ENCODE data around the gene OCIAD2. TPM values are rescaled to one million over a fixed set of nuclear protein-coding genes. Genes with fewer than 3 reads are reported as not detected.

Gene OCIAD2
- total RNA-seq, 4 donors from 2014 or later: 22.0 to 56.1 (median 41.6) TPM

DNA sequence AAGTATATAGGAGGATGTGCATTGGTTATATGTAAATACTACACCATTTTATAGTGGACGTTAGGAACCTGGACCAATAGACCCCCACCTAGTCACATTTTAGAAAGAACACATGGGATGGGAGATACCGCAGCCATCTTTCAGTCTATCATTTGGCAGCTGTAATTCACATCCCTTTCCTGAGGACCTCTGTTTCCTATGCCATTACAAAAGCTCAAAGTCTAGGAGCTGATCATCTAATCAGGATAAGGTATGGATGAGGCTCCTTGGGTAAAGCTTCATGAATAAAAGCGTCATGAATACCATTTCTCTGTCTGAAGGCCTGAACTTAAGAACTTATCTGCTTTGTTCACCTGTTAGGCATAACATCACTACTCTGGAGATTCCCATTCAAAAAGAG, 44.5 kb downstream of the OCIAD2 start:
- Histone ChIP-seq H3K27me3 (no peaks in the 10 kb centered on the region), H3K4me3 (replicated peaks in 1 of 3) (no peak overlapping the region), H3K4me1 (no peaks in the 10 kb centered on the region), H3K27ac (no peak overlapping the region), H3K36me3 (peaks cover 0 to 16% of the 10 kb centered on the region in 2 donors), H3K9me3 (no peaks in the 10 kb centered on the region)
- no peak for DNase-seq
- 92% methylated on average over 3 of the region's 3 CpGs for WGBS, 2 donors
- TF ChIP-seq, protein P1, sequence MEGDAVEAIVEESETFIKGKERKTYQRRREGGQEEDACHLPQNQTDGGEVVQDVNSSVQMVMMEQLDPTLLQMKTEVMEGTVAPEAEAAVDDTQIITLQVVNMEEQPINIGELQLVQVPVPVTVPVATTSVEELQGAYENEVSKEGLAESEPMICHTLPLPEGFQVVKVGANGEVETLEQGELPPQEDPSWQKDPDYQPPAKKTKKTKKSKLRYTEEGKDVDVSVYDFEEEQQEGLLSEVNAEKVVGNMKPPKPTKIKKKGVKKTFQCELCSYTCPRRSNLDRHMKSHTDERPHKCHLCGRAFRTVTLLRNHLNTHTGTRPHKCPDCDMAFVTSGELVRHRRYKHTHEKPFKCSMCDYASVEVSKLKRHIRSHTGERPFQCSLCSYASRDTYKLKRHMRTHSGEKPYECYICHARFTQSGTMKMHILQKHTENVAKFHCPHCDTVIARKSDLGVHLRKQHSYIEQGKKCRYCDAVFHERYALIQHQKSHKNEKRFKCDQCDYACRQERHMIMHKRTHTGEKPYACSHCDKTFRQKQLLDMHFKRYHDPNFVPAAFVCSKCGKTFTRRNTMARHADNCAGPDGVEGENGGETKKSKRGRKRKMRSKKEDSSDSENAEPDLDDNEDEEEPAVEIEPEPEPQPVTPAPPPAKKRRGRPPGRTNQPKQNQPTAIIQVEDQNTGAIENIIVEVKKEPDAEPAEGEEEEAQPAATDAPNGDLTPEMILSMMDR (IDR thresholded peaks at IDR 0.05): no peak
- no peak for TF ChIP-seq POLR2A (IDR thresholded peaks at IDR 0.05)
- intact Hi-C loops (cut with DNase I): no loop called here

DNA sequence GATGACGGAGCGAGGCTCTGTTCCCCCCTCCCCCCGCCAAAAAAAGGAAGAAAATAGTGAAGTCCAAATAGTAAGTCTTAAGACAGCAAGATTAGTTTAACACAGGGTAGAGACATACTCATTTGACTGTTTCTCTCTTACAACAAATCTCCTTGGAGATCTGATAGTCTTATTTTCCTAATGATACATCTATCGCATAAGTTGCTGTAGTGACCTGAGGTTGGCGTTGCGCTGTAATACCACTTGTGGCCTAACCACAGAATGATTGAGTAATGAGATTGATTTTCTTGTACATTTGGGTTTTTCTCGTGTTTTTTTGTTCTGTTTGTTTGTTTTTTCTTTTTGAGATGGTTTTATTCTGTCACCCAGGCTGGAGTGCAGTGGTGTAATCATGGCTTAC, 48.4 kb downstream of the OCIAD2 start:
- no peak overlapping the region for H3K27ac ChIP-seq
- 95 to 96% methylated on average over 7 of the region's 7 CpGs for WGBS, 2 donors
- H3K36me3 ChIP-seq: peaks cover 0 to 22% of the 10 kb centered on the region in 2 donors
- no peaks in the 10 kb centered on the region for H3K4me1 ChIP-seq
- intact Hi-C loops (cut with DNase I): loop anchor here (10.0 kb wide), 1 partner anchor 283 kb away; no protein-coding TSS in a partner anchor
- no peaks in the 10 kb centered on the region for H3K9me3 ChIP-seq
- H3K4me3 ChIP-seq (replicated peaks in 1 of 3): no peak overlapping the region
- no peak for DNase-seq
- no peak for TF ChIP-seq POLR2A (IDR thresholded peaks at IDR 0.05)
- TF ChIP-seq, protein P1 (IDR thresholded peaks at IDR 0.05): no peak
- H3K27me3 ChIP-seq: no peaks in the 10 kb centered on the region

GRCh38 chr4:48854982-48855381, 51.6 kb downstream of the OCIAD2 start:
- no peak for DNase-seq
- intact Hi-C loops (cut with DNase I): loop anchor here (10.0 kb wide), 1 partner anchor 280 kb away; no protein-coding TSS in a partner anchor
- Histone ChIP-seq H3K27me3 (no peaks in the 10 kb centered on the region), H3K4me1 (no peaks in the 10 kb centered on the region), H3K9me3 (no peaks in the 10 kb centered on the region), H3K27ac (no peak overlapping the region), H3K4me3 (replicated peaks in 1 of 3) (no peak overlapping the region), H3K36me3 (peaks cover 2 to 24% of the 10 kb centered on the region in 2 donors)
- WGBS, 2 donors: 92 to 95% methylated on average over 2 of the region's 2 CpGs
- no peak for TF ChIP-seq POLR2A (IDR thresholded peaks at IDR 0.05)
- TF ChIP-seq, protein P1 (IDR thresholded peaks at IDR 0.05): no peak

GRCh38 chr4:48854395-48854683, 52.2 kb downstream of the OCIAD2 start:
- Histone ChIP-seq H3K27me3 (no peaks in the 10 kb centered on the region), H3K4me3 (replicated peaks in 1 of 3) (no peak overlapping the region), H3K9me3 (no peaks in the 10 kb centered on the region), H3K36me3 (peaks cover 3 to 24% of the 10 kb centered on the region in 2 donors), H3K27ac (no peak overlapping the region), H3K4me1 (no peaks in the 10 kb centered on the region)
- TF ChIP-seq POLR2A (IDR thresholded peaks at IDR 0.05): no peak
- TF ChIP-seq, protein P1 (IDR thresholded peaks at IDR 0.05): no peak
- DNase-seq: no peak
- intact Hi-C loops (cut with DNase I): loop anchor here (10.0 kb wide), 1 partner anchor 280 kb away; no protein-coding TSS in a partner anchor
- 97 to 100% methylated on average over 1 of the region's 1 CpG for WGBS, 2 donors

DNA sequence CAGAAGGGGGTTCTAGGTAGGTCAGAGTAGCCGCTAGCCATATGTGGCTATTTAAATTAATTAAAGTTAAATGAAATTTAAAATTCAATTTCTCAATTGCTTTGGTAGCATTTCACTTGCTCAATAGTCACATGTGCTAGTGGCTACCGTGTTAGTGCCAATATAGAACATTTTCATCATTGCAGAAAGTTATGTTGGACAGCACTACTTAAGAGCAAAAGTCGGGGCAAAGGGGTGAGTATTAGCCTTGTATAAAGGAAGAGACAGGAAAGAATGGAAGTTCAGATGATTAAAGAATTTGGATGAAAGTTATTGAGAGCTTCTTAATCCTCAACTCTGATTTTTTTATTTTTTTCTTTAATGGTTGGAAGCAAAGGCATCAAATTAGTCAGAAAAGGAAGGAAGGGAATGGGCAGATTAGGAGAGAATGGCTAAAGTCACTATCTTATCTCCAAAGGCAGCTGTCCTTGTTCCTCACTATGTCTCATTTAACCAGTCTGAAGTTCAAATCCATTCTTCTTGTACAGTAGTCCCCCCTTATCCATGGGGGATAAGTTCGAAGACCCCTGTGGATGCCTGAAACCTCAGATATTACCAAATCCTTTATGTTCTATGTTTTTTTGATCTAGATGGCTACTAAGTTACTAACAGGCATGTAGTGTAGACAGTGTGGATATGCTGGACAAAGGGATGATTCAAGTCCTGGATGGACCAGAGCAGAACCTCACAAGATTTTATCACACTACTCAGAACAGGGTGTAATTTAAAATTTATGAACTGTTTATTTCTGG, 52.8 kb downstream of the OCIAD2 start:
- Histone ChIP-seq H3K4me1 (no peaks in the 10 kb centered on the region), H3K27me3 (no peaks in the 10 kb centered on the region), H3K27ac (no peak overlapping the region), H3K36me3 (peaks cover 8 to 24% of the 10 kb centered on the region in 2 donors), H3K9me3 (no peaks in the 10 kb centered on the region), H3K4me3 (replicated peaks in 1 of 3) (no peak overlapping the region)
- DNase-seq: no peak
- TF ChIP-seq POLR2A (IDR thresholded peaks at IDR 0.05): no peak
- TF ChIP-seq, protein P1 (IDR thresholded peaks at IDR 0.05): no peak
- WGBS, 2 donors: 94 to 97% methylated on average over 4 of the region's 4 CpGs
- intact Hi-C loops (cut with DNase I): loop anchor here (10.0 kb wide), 1 partner anchor 279 kb away; no protein-coding TSS in a partner anchor
